Tibial artery (tissue), 4 donors: ENCODE results near the gene LIPG.

Source experiments
- DNase-seq, 2 donors: peaks; one replicate each; pipeline ENCODE4 v3.0.0-alpha.2; 2019
- H3K27ac ChIP-seq, 2 donors: fragments of 200-600 bp; sonication (generic) in 1 of 2; 1 replicate in 1 of 2; 2 replicates in 1 of 2; pipeline ENCODE4 v1.5.1; 2018 to 2019; ENCODE audit warnings: mild to moderate bottlenecking in 1 of 2
- H3K27me3 ChIP-seq, 2 donors: fragments of 200-600 bp; sonication (generic) in 1 of 2; one replicate each; pipeline versions ENCODE4 v1.5.1 to v1.6.0; 2016 to 2019
- H3K36me3 ChIP-seq, 3 donors: fragments of 200-600 bp; sonication (generic) in 2 of 3; one replicate each; pipeline ENCODE4 v1.5.1; 2016 to 2019; ENCODE audit warnings: mild to moderate bottlenecking in 2 of 3
- H3K4me1 ChIP-seq, 4 donors: fragments of 200-600 bp; sonication (generic) in 2 of 4; 1 replicate in 3 of 4; 2 replicates in 1 of 4; pipeline ENCODE4 v1.5.1; 2016 to 2019
- H3K4me3 ChIP-seq, 2 donors: fragments of 200-600 bp; sonication (generic) in 1 of 2; 1 replicate in 1 of 2; 2 replicates in 1 of 2; pipeline ENCODE4 v1.5.1; 2018 to 2019; ENCODE audit warnings: mild to moderate bottlenecking in 2 of 2
- H3K9me3 ChIP-seq, 3 donors: fragments of 200-600 bp; sonication (generic) in 1 of 3; one replicate each; pipeline ENCODE4 v1.5.1; 2016 to 2019
- CTCF ChIP-seq, 2 experiments: fragments of 200-600 bp in 1 of 2; fragments of 450-650 bp in 1 of 2; IDR thresholded peaks; one replicate each; pipeline ENCODE4 v1.5.1; 2017 to 2019; ENCODE audit warnings: antibody characterized with exemption in 2 of 2, mild to moderate bottlenecking in 1 of 2, moderate library complexity in 1 of 2
- intact Hi-C: fragments of 100-400 bp; cut with DNase I; formaldehyde crosslinking; loops from one replicate; pipeline ENCODE4 v1.15.0; 2023; ENCODE audit warnings: low total_unique reads

LIPG gene

GRCh38 chr18:49524951-49525350 is 36.9 kb upstream of the LIPG start:
- no peak for TF ChIP-seq CTCF (IDR thresholded peaks at IDR 0.05)
- intact Hi-C loops = no loop called here
- Histone ChIP-seq H3K4me3 (no peak overlapping the region), H3K4me1 (no peaks in the 10 kb centered on the region), H3K9me3 (no peaks in the 10 kb centered on the region), H3K27me3 (no peaks in the 10 kb centered on the region), H3K27ac (no peak overlapping the region), H3K36me3 (no peaks in the 10 kb centered on the region)
- DNase-seq = no peak

GRCh38 chr18:49525981-49526380 is 35.9 kb upstream of the LIPG start:
- H3K36me3 ChIP-seq = no peaks in the 10 kb centered on the region
- H3K9me3 ChIP-seq = no peaks in the 10 kb centered on the region
- H3K4me3 ChIP-seq = no peak overlapping the region
- DNase-seq = no peak
- intact Hi-C loops = no loop called here
- TF ChIP-seq CTCF (IDR thresholded peaks at IDR 0.05) = no peak
- no peaks in the 10 kb centered on the region for H3K27me3 ChIP-seq
- H3K27ac ChIP-seq = no peak overlapping the region
- no peaks in the 10 kb centered on the region for H3K4me1 ChIP-seq

DNA sequence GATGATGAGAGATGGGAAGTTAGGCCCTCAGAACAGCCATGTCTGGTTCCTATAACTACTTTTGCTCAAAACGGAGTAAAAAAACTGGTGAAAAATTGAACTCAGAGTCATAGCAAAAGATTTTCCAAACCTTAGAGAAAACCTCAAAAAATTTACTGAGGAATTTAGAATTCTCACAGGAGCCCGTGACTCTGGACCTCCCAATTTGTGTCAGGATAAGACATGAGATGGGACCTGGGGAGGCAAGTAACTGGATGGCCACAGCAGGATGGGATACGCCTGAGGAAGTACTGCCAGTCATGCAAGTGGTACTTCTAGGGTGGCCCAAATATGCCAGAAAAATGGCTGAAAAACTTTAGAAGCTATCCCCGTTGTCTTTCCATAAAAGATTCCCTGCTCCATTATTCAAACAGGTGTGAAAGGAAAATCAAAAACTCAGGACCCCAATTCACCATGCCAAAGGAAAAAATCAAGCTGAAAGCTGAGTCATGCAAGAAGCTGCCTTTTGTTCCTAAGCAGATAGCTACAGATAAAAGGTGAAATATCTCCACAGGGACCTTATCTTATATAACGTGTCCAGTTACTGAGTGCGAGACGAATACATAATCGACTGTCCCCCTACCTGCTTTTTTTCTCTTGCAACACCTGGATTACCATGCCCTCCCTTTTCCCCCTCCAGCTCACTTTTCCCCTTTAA is 34.1 kb upstream of the LIPG start:
- no peaks in the 10 kb centered on the region for H3K9me3 ChIP-seq
- no peak overlapping the region for H3K27ac ChIP-seq
- DNase-seq = no peak
- no peaks in the 10 kb centered on the region for H3K4me1 ChIP-seq
- intact Hi-C loops = no loop called here
- H3K27me3 ChIP-seq = no peaks in the 10 kb centered on the region
- H3K4me3 ChIP-seq = no peak overlapping the region
- TF ChIP-seq CTCF (IDR thresholded peaks at IDR 0.05) = no peak
- H3K36me3 ChIP-seq = no peaks in the 10 kb centered on the region

DNA sequence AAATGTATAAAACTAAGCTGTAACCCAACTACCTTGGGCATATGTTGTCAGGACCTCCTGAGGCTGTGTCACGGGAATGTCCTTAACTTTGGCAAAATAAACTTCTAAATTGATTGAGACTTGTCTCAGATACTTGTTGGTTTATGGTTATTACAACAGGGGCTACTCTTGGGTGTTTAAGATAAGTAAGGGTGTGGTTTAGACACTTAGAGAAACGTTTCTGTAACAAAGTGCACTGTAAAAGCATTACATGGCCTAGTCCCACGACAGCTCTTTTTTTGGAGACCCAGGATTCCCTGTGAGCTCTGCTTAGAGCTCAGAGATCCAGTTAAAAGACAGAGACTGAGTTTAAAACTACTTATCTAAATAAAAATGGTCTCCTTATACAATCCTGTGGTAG is 32.3 kb upstream of the LIPG start:
- H3K9me3 ChIP-seq = no peaks in the 10 kb centered on the region
- no peak overlapping the region for H3K27ac ChIP-seq
- H3K4me3 ChIP-seq = no peak overlapping the region
- no peaks in the 10 kb centered on the region for H3K36me3 ChIP-seq
- TF ChIP-seq CTCF (IDR thresholded peaks at IDR 0.05) = no peak
- intact Hi-C loops = no loop called here
- no peaks in the 10 kb centered on the region for H3K27me3 ChIP-seq
- no peaks in the 10 kb centered on the region for H3K4me1 ChIP-seq
- no peak for DNase-seq

- TF ChIP-seq CTCF (IDR thresholded peaks at IDR 0.05) = no peak
- Histone ChIP-seq H3K4me3 (no peak overlapping the region), H3K27me3 (no peaks in the 10 kb centered on the region), H3K27ac (no peak overlapping the region), H3K9me3 (no peaks in the 10 kb centered on the region), H3K4me1 (no peaks in the 10 kb centered on the region), H3K36me3 (no peaks in the 10 kb centered on the region)
- intact Hi-C loops = no loop called here
- DNase-seq = no peak
Measured at GRCh38 chr18:49531678-49532153, 30.1 kb upstream of the LIPG start.
